Natural killer cell (primary cell): ENCODE measurements around the gene RICTOR. TPM values are rescaled to one million over a fixed set of nuclear protein-coding genes. Genes with fewer than 3 reads are reported as not detected.
A peak's percentile ranks its signal among the peaks of the same experiment; 100 is the strongest.

Experiments
- ATAC-seq, 3 donors: fragments of 150-1000 bp in 2 of 3; fragments of 200-7000 bp in 1 of 3; cut with Tn5 transposase; 1 replicate in 1 of 3; 2 replicates in 2 of 3; pipeline ENCODE4 v1.10.0; 2021; ENCODE audit warnings: mild to moderate bottlenecking in 2 of 3, moderate library complexity in 2 of 3
- DNase-seq, 2 donors: peaks; one replicate each; pipeline versions ENCODE4 v3.0.0 to v3.0.0-alpha.2; 2013 to 2021; ENCODE audit warnings: mixed read lengths in 1 of 2
- H3K27ac ChIP-seq: one replicate; pipeline ENCODE4 v1.5.1; 2013; ENCODE audit warnings: mild to moderate bottlenecking, low read length
- H3K27me3 ChIP-seq: one replicate; pipeline ENCODE4 v1.6.1; 2013; ENCODE audit warnings: low read length; ENCODE audit not compliant: control insufficient read depth, insufficient read depth
- H3K36me3 ChIP-seq: one replicate; pipeline ENCODE4 v1.6.1; 2013; ENCODE audit warnings: low read length; ENCODE audit not compliant: control insufficient read depth, insufficient read depth
- H3K4me1 ChIP-seq: one replicate; pipeline ENCODE4 v1.6.1; 2013; ENCODE audit warnings: low read length; ENCODE audit not compliant: control insufficient read depth, insufficient read depth
- H3K4me3 ChIP-seq: one replicate; pipeline ENCODE4 v1.5.1; 2013; ENCODE audit warnings: low read length
- H3K9me3 ChIP-seq: one replicate; pipeline ENCODE4 v1.6.1; 2013; ENCODE audit warnings: low read length; ENCODE audit not compliant: control insufficient read depth, insufficient read depth
- H3K27ac Mint-ChIP-seq, 2 donors: one replicate each; pipeline ENCODE4 v1.8.0; 2022; ENCODE audit warnings: mild to moderate bottlenecking in 2 of 2, mixed read lengths in 2 of 2, moderate library complexity in 1 of 2
- H3K27me3 Mint-ChIP-seq, 2 donors: one replicate each; pipeline ENCODE4 v1.8.0; 2022; ENCODE audit warnings: low read depth in 2 of 2, mixed read lengths in 2 of 2
- H3K36me3 Mint-ChIP-seq: one replicate; pipeline ENCODE4 v1.8.0; 2022; ENCODE audit warnings: mixed read lengths
- H3K4me1 Mint-ChIP-seq, 2 donors: one replicate each; pipeline ENCODE4 v1.8.0; 2022; ENCODE audit warnings: mixed read lengths in 2 of 2
- H3K4me3 Mint-ChIP-seq: one replicate; pipeline ENCODE4 v1.8.0; 2022; ENCODE audit warnings: mild to moderate bottlenecking, moderate library complexity, mixed read lengths
- H3K9me3 Mint-ChIP-seq, 2 donors: one replicate each; pipeline ENCODE4 v1.8.0; 2022; ENCODE audit warnings: mixed read lengths in 2 of 2
- CTCF ChIP-seq: fragments of 200-600 bp; IDR thresholded peaks from one replicate; pipeline ENCODE4 v1.8.0; 2022; ENCODE audit warnings: antibody characterized with exemption
- WGBS: methylation state at CpG from one replicate; pipeline ENCODE4 v1.1.7; 2013; ENCODE audit warnings: missing lambda C conversion rate; ENCODE audit not compliant: insufficient coverage; 5-methylcytosine and 5-hydroxymethylcytosine counted together
- intact Hi-C: fragments of 100-400 bp; cut with micrococcal nuclease; formaldehyde crosslinking; loops from one replicate; pipeline ENCODE4 v1.14.2; 2022
- total RNA-seq, 4 donors: library from RNA; stranded (reverse); fragments of 120-200 nt in 1 of 4; gene quantifications; one replicate each; pipeline versions ENCODE4 v1.2.3 to v1.2.4, GENCODE V29; 2013 to 2022

The RICTOR gene
- total RNA-seq, 3 donors from 2014 or later (not counting 1 experiment from before 2014, with no cell fraction given), result 103 to 105 (median 103) TPM

GRCh38 chr5:39055768-39056398 is 18.3 kb downstream of the RICTOR start:
- Histone ChIP-seq H3K36me3 (peaks cover 8% of the 10 kb centered on the region), H3K9me3 (no peaks in the 10 kb centered on the region), H3K4me1 (no peaks in the 10 kb centered on the region), H3K27me3 (no peaks in the 10 kb centered on the region), H3K27ac (no peak overlapping the region), H3K4me3 (no peak overlapping the region)
- WGBS, result 99% methylated on average over 4 of the region's 5 CpGs
- intact Hi-C loops, result no loop called here
- Mint-ChIP-seq H3K9me3 (no peaks in the 10 kb centered on the region), H3K4me3 (no peak overlapping the region), H3K27me3 (no peaks in the 10 kb centered on the region), H3K27ac (peak overlapping the region; percentile 14 to 17), H3K4me1 (peaks cover 36 to 50% of the 10 kb centered on the region in 2 donors), H3K36me3 (no peaks in the 10 kb centered on the region)
- ATAC-seq (no peak), DNase-seq (no peak)
- no peak for TF ChIP-seq CTCF

GRCh38 chr5:39055027-39055767 is 19.0 kb downstream of the RICTOR start:
- H3K4me1 ChIP-seq, result no peaks in the 10 kb centered on the region
- H3K27me3 ChIP-seq, result no peaks in the 10 kb centered on the region
- no peak overlapping the region for H3K27ac ChIP-seq
- Mint-ChIP-seq H3K27ac (peak overlapping the region; percentile 16 to 18), H3K4me1 (peaks cover 32 to 43% of the 10 kb centered on the region in 2 donors), H3K36me3 (no peaks in the 10 kb centered on the region), H3K9me3 (no peaks in the 10 kb centered on the region), H3K27me3 (no peaks in the 10 kb centered on the region), H3K4me3 (no peak overlapping the region)
- DNase-seq, result no peak
- TF ChIP-seq CTCF, result no peak
- intact Hi-C loops, result no loop called here
- H3K4me3 ChIP-seq, result no peak overlapping the region
- ATAC-seq, result no peak
- WGBS, result 79% methylated on average over 3 of the region's 3 CpGs
- peaks cover 8% of the 10 kb centered on the region for H3K36me3 ChIP-seq
- H3K9me3 ChIP-seq, result no peaks in the 10 kb centered on the region

- H3K4me3 ChIP-seq, result no peak overlapping the region
- peak overlapping the region in 1 of 2 donors; percentile 20 for H3K27ac Mint-ChIP-seq
- no peaks in the 10 kb centered on the region for H3K9me3 Mint-ChIP-seq
- H3K4me1 ChIP-seq, result no peaks in the 10 kb centered on the region
- H3K27me3 ChIP-seq, result no peaks in the 10 kb centered on the region
- peaks cover 8% of the 10 kb centered on the region for H3K36me3 ChIP-seq
- H3K9me3 ChIP-seq, result no peaks in the 10 kb centered on the region
- no peak overlapping the region for H3K4me3 Mint-ChIP-seq
- TF ChIP-seq CTCF, result no peak
- intact Hi-C loops, result no loop called here
- no peaks in the 10 kb centered on the region for H3K36me3 Mint-ChIP-seq
- no peaks in the 10 kb centered on the region for H3K27me3 Mint-ChIP-seq
- ATAC-seq (no peak), DNase-seq (no peak)
- no peak overlapping the region for H3K27ac ChIP-seq
- H3K4me1 Mint-ChIP-seq, result peaks cover 42 to 46% of the 10 kb centered on the region in 2 donors
- 87% methylated on average over 3 of the region's 4 CpGs for WGBS
Measured at GRCh38 chr5:39053189-39053588, 21.0 kb downstream of the RICTOR start.
